Prostate gland (tissue), 2 donors: ENCODE measurements around the gene PCDHA1.
"Not testable (repeated sequence)": the region's sequence is repeated elsewhere in the genome, so short reads cannot be mapped to it uniquely, and the experiment has no call there.

ENCODE experiments used
- CTCF ChIP-seq, 4 experiments: fragments of 200-600 bp in 2 of 4; fragments of 450-650 bp in 2 of 4; sonication (generic) in 2 of 4; IDR thresholded peaks; 1 replicate in 3 of 4; 2 replicates in 1 of 4; pipeline ENCODE4 v1.5.1; 2016 to 2019; ENCODE audit warnings: antibody characterized with exemption in 4 of 4, mild to moderate bottlenecking in 2 of 4, moderate library complexity in 2 of 4
- POLR2A ChIP-seq: fragments of 450-650 bp; IDR thresholded peaks from one replicate; pipeline ENCODE4 v1.6.1; 2016; ENCODE audit warnings: antibody characterized with exemption, mild to moderate bottlenecking
- POLR2AphosphoS5 ChIP-seq: sonication (generic); formaldehyde crosslinking; IDR thresholded peaks from one replicate; pipeline ENCODE4 v1.6.1; 2017; ENCODE audit warnings: antibody characterized with exemption

DNA sequence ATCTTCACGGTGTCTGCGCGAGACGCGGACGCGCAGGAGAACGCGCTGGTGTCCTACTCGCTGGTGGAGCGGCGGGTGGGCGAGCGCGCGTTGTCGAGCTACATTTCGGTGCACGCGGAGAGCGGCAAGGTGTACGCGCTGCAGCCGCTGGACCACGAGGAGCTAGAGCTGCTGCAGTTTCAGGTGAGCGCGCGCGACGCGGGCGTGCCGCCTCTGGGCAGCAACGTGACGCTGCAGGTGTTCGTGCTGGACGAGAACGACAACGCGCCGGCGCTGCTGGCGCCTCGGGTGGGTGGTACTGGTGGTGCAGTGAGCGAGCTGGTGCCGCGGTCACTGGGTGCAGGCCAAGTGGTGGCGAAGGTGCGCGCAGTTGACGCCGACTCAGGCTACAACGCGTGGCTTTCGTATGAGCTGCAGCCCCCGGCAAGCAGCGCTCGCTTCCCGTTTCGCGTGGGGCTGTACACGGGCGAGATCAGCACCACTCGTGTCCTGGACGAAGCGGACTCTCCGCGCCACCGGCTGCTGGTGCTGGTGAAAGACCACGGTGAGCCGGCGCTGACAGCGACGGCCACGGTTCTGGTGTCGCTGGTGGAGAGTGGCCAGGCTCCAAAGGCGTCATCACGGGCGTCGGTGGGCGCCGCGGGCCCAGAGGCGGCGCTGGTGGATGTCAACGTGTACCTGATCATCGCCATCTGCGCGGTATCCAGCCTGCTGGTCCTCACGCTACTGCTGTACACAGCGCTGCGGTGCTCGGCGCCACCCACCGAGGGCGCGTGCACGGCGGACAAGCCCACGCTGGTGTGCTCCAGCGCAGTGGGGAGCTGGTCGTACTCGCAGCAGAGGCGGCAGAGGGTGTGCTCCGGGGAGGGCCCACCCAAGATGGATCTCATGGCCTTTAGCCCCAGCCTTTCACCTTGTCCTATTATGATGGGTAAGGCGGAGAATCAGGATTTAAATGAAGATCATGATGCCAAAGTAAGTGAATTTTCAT is 43.9 kb downstream of the PCDHA1 start:
- not testable (repeated sequence) for TF ChIP-seq CTCF (IDR thresholded peaks at IDR 0.05); POLR2AphosphoS5; POLR2A
